H9 (cell line): Measurements from ENCODE around the gene XPC. TPM values are rescaled to one million over a fixed set of nuclear protein-coding genes. Genes with fewer than 3 reads are reported as not detected.

Experiments
- DNase-seq: peaks from one replicate; pipeline ENCODE4 v3.0.0-alpha.2; 2017
- H2AFZ ChIP-seq: one replicate; pipeline ENCODE4 v1.6.1; 2013; ENCODE audit warnings: mild to moderate bottlenecking, low read length, control low read depth, moderate library complexity
- H2AK5ac ChIP-seq: 2 replicates; pipeline ENCODE4 v1.6.1; 2013; ENCODE audit warnings: low read length, control low read depth, mixed read lengths; ENCODE audit not compliant: insufficient read length
- H2BK120ac ChIP-seq: one replicate; pipeline ENCODE4 v1.6.1; 2013; ENCODE audit warnings: low read depth, mild to moderate bottlenecking, low read length, control low read depth, inconsistent platforms; ENCODE audit not compliant: poor library complexity, severe bottlenecking
- H2BK12ac ChIP-seq: 2 replicates; pipeline ENCODE4 v1.6.1; 2013; ENCODE audit warnings: low read length, control low read depth, mixed read lengths, low read depth; ENCODE audit not compliant: insufficient read length
- H2BK15ac ChIP-seq: 2 replicates; pipeline ENCODE4 v1.6.1; 2013; ENCODE audit warnings: low read depth, low read length, control low read depth
- H2BK20ac ChIP-seq: one replicate; pipeline ENCODE4 v1.6.1; 2013; ENCODE audit warnings: low read depth, mild to moderate bottlenecking, low read length, control low read depth, inconsistent platforms; ENCODE audit not compliant: poor library complexity, severe bottlenecking
- H2BK5ac ChIP-seq: 2 replicates; pipeline ENCODE4 v1.6.1; 2013; ENCODE audit warnings: low read length, control low read depth, mixed read lengths; ENCODE audit not compliant: insufficient read length
- H3K14ac ChIP-seq: 2 replicates; pipeline ENCODE4 v1.6.1; 2013; ENCODE audit warnings: low read length, control low read depth; ENCODE audit not compliant: insufficient read depth
- H3K18ac ChIP-seq: 2 replicates; pipeline ENCODE4 v1.6.1; 2013; ENCODE audit warnings: low read depth, mild to moderate bottlenecking, mixed read lengths, low read length, control low read depth; ENCODE audit not compliant: insufficient read length
- H3K23ac ChIP-seq: 2 replicates; pipeline ENCODE4 v1.6.1; 2013; ENCODE audit warnings: low read length, control low read depth, mixed read lengths, low read depth; ENCODE audit not compliant: insufficient read length
- H3K23me2 ChIP-seq: 2 replicates; pipeline ENCODE4 v1.6.1; 2013; ENCODE audit warnings: low read depth, mild to moderate bottlenecking, mixed read lengths, low read length, control low read depth; ENCODE audit not compliant: insufficient read length, poor library complexity, severe bottlenecking
- H3K27ac ChIP-seq: 2 replicates; pipeline ENCODE4 v1.5.1; 2013; ENCODE audit warnings: low read length, control low read depth, mixed read lengths, low read depth; ENCODE audit not compliant: insufficient read length
- H3K27me3 ChIP-seq: 2 replicates; pipeline ENCODE4 v1.6.1; 2013; ENCODE audit warnings: low read length, control low read depth, inconsistent platforms; ENCODE audit not compliant: insufficient read depth
- H3K4ac ChIP-seq: 2 replicates; pipeline ENCODE4 v1.6.1; 2013; ENCODE audit warnings: low read depth, mild to moderate bottlenecking, control low read depth, inconsistent platforms, low read length, moderate library complexity
- H3K4me1 ChIP-seq: 2 replicates; pipeline ENCODE4 v1.6.1; 2013; ENCODE audit warnings: low read length, control low read depth, inconsistent platforms; ENCODE audit not compliant: insufficient read depth
- H3K4me2 ChIP-seq: 2 replicates; pipeline ENCODE4 v1.6.1; 2013; ENCODE audit warnings: low read length, control low read depth, mixed read lengths; ENCODE audit not compliant: insufficient read length, insufficient read depth
- H3K56ac ChIP-seq: 2 replicates; pipeline ENCODE4 v1.6.1; 2013; ENCODE audit warnings: low read depth, mild to moderate bottlenecking, mixed read lengths, low read length, control low read depth; ENCODE audit not compliant: insufficient read length
- H3K79me1 ChIP-seq: 2 replicates; pipeline ENCODE4 v1.6.1; 2013; ENCODE audit warnings: low read depth, mild to moderate bottlenecking, moderate library complexity, low read length, control low read depth, inconsistent platforms; ENCODE audit not compliant: insufficient read depth, poor library complexity, severe bottlenecking
- H3K79me2 ChIP-seq: 2 replicates; pipeline ENCODE4 v1.6.1; 2013; ENCODE audit warnings: low read length, control low read depth, inconsistent platforms; ENCODE audit not compliant: insufficient read depth
- H3K9ac ChIP-seq: 2 replicates; pipeline ENCODE4 v1.6.1; 2013; ENCODE audit warnings: low read length, control low read depth, mixed read lengths; ENCODE audit not compliant: insufficient read length; ENCODE audit errors: extremely low read depth
- H3K9me3 ChIP-seq: one replicate; pipeline ENCODE4 v1.6.1; 2013; ENCODE audit warnings: low read depth, low read length, inconsistent platforms; ENCODE audit not compliant: control insufficient read depth
- H3T11ph ChIP-seq: one replicate; pipeline ENCODE4 v1.6.1; 2013; ENCODE audit warnings: mild to moderate bottlenecking, low read length, control low read depth, inconsistent platforms
- H4K20me1 ChIP-seq: one replicate; pipeline ENCODE4 v1.6.1; 2013; ENCODE audit not compliant: control insufficient read depth, insufficient read length, insufficient read depth
- H4K5ac ChIP-seq: 2 replicates; pipeline ENCODE4 v1.6.1; 2013; ENCODE audit warnings: low read depth, mild to moderate bottlenecking, mixed read lengths, low read length, control low read depth; ENCODE audit not compliant: insufficient read length
- H4K8ac ChIP-seq: replicated peaks from 2 replicates; pipeline ENCODE4 v1.6.1; 2013; ENCODE audit warnings: low read length, control low read depth, mixed read lengths, low read depth; ENCODE audit not compliant: insufficient read length
- H4K91ac ChIP-seq: 2 replicates; pipeline ENCODE4 v1.6.1; 2013; ENCODE audit warnings: low read depth, mild to moderate bottlenecking, moderate library complexity, mixed read lengths, low read length, control low read depth; ENCODE audit not compliant: insufficient read length
- H3K27ac Mint-ChIP-seq, 3 experiments: 2 replicates in 2 of 3; 3 replicates in 1 of 3; pipeline ENCODE4 v1.8.0; 2020 to 2021; ENCODE audit warnings: mixed read lengths in 3 of 3, mild to moderate bottlenecking in 1 of 3, moderate library complexity in 1 of 3
- H3K27me3 Mint-ChIP-seq: 2 replicates; pipeline ENCODE4 v1.8.0; 2021; ENCODE audit warnings: low read depth, mild to moderate bottlenecking, moderate library complexity, mixed read lengths
- H3K36me3 Mint-ChIP-seq, 3 experiments: 2 replicates in 2 of 3; 3 replicates in 1 of 3; pipeline ENCODE4 v1.8.0; 2020 to 2021; ENCODE audit warnings: low read depth in 3 of 3, mixed read lengths in 3 of 3; ENCODE audit not compliant: insufficient read depth in 1 of 3
- H3K4me1 Mint-ChIP-seq, 2 experiments: 2 replicates each; pipeline ENCODE4 v1.8.0; 2020; ENCODE audit warnings: mixed read lengths in 2 of 2
- H3K4me3 Mint-ChIP-seq, 2 experiments: 2 replicates in 1 of 2; 3 replicates in 1 of 2; pipeline ENCODE4 v1.8.0; 2020 to 2021; ENCODE audit warnings: mild to moderate bottlenecking in 2 of 2, mixed read lengths in 2 of 2, moderate library complexity in 1 of 2
- H3K9me3 Mint-ChIP-seq, 2 experiments: 2 replicates in 1 of 2; 3 replicates in 1 of 2; pipeline ENCODE4 v1.8.0; 2020; ENCODE audit warnings: mild to moderate bottlenecking in 2 of 2, mixed read lengths in 2 of 2, moderate library complexity in 1 of 2
- WGBS: extraction: QIAGEN DNeasy Blood & Tissue Kit; methylation state at CpG from one replicate; pipeline ENCODE4 v1.1.7; 2013; ENCODE audit warnings: missing lambda C conversion rate, low lambda C conversion rate, mixed read lengths; ENCODE audit not compliant: insufficient read length; ENCODE audit errors: extremely low coverage; 5-methylcytosine and 5-hydroxymethylcytosine counted together
- total RNA-seq: library from RNA; stranded (reverse); gene quantifications from 2 replicates; pipeline ENCODE4 v1.2.1, GENCODE V29; 2021
- TF ChIP-seq, protein P1 (sequence below): fragments of 200-600 bp; sonication (generic); conservative IDR thresholded peaks from 3 replicates; pipeline ENCODE4 v1.8.0; 2021; ENCODE audit warnings: antibody characterized with exemption, mild to moderate bottlenecking

Gene XPC
- total RNA-seq, 1 experiment from 2014 or later = 30.3 TPM

- H3K27me3 Mint-ChIP-seq = no peaks in the 10 kb centered on the region; the same call in 1 of the 2 replicates
- no peak for DNase-seq
- Histone ChIP-seq H4K20me1 (peaks cover 2% of the 10 kb centered on the region), H3K9ac (no peak overlapping the region), H4K91ac (no peak overlapping the region), H3T11ph (no peak overlapping the region), H4K8ac (no peak overlapping the region), H3K27ac (no peak overlapping the region), H3K14ac (no peak overlapping the region), H2BK5ac (no peak overlapping the region), H3K18ac (no peak overlapping the region), H4K5ac (no peak overlapping the region), H3K4me2 (no peak overlapping the region), H3K79me2 (no peaks in the 10 kb centered on the region), H3K79me1 (no peaks in the 10 kb centered on the region), H2AK5ac (no peak overlapping the region), H2BK12ac (no peak overlapping the region), H3K23me2 (no peaks in the 10 kb centered on the region), H3K27me3 (no peaks in the 10 kb centered on the region), H3K56ac (no peak overlapping the region), H2BK15ac (no peak overlapping the region), H3K4me1 (no peaks in the 10 kb centered on the region; the same call in 1 of the 2 replicates), H2BK120ac (no peak overlapping the region), H3K9me3 (no peaks in the 10 kb centered on the region), H3K4ac (no peak overlapping the region), H3K23ac (no peak overlapping the region), H2AFZ (no peak overlapping the region), H2BK20ac (no peak overlapping the region)
- TF ChIP-seq, protein P1, sequence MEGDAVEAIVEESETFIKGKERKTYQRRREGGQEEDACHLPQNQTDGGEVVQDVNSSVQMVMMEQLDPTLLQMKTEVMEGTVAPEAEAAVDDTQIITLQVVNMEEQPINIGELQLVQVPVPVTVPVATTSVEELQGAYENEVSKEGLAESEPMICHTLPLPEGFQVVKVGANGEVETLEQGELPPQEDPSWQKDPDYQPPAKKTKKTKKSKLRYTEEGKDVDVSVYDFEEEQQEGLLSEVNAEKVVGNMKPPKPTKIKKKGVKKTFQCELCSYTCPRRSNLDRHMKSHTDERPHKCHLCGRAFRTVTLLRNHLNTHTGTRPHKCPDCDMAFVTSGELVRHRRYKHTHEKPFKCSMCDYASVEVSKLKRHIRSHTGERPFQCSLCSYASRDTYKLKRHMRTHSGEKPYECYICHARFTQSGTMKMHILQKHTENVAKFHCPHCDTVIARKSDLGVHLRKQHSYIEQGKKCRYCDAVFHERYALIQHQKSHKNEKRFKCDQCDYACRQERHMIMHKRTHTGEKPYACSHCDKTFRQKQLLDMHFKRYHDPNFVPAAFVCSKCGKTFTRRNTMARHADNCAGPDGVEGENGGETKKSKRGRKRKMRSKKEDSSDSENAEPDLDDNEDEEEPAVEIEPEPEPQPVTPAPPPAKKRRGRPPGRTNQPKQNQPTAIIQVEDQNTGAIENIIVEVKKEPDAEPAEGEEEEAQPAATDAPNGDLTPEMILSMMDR = no peak
- H3K36me3 Mint-ChIP-seq = peaks cover 12 to 66% (median 25%) of the 10 kb centered on the region in 3 experiments
- WGBS = no CpG with 5 or more reads among the region's 19 CpGs
- peaks cover 4 to 10% of the 10 kb centered on the region in 2 experiments; a peak in 3 of 4 replicates for H3K4me1 Mint-ChIP-seq
- H3K27ac Mint-ChIP-seq = peak overlapping the region in 1 of 3 experiments; percentile 46; a peak in 1 of 7 replicates
- H3K9me3 Mint-ChIP-seq = no peaks in the 10 kb centered on the region
- H3K4me3 Mint-ChIP-seq = no peak overlapping the region
These were observed 36.6 kb downstream of the XPC start for GRCh38 chr3:14141602-14142341.
